AG20443 (cell line): ENCODE measurements around the gene HOGA1.
A peak's percentile ranks its signal among the peaks of the same experiment; 100 is the strongest.

ENCODE experiments used
- DNase-seq: peaks from one replicate; pipeline ENCODE4 v3.0.0; 2012; ENCODE audit warnings: low spot score, mixed read lengths

HOGA1 gene

GRCh38 chr10:97584060-97584797 is at the start of gene HOGA1:
TSS of gene HOGA1 (plus strand) at chr10:97584389. CDS start at chr10:97584704, 315 bp downstream.
- DNase-seq: peak; percentile 88

- DNase-seq: peak; percentile 60
Observed at GRCh38 chr10:97534746-97535367, 49.3 kb upstream of the HOGA1 start.

GRCh38 chr10:97537186-97537869 is 46.9 kb upstream of the HOGA1 start:
- DNase-seq: no peak

GRCh38 chr10:97538411-97538810 is 45.8 kb upstream of the HOGA1 start:
- DNase-seq: no peak

- no peak for DNase-seq
Observed at GRCh38 chr10:97538839-97539238, 45.4 kb upstream of the HOGA1 start.

GRCh38 chr10:97539523-97540200 is 44.5 kb upstream of the HOGA1 start:
- peak; percentile 82 for DNase-seq

- DNase-seq: no peak
Observed at GRCh38 chr10:97540669-97541500, 43.3 kb upstream of the HOGA1 start.

- peak; percentile 84 for DNase-seq
Observed at GRCh38 chr10:97542169-97543024, 41.8 kb upstream of the HOGA1 start.

GRCh38 chr10:97543025-97543546 is 41.1 kb upstream of the HOGA1 start:
- peak; percentile 95 for DNase-seq

GRCh38 chr10:97546456-97547270 is 37.5 kb upstream of the HOGA1 start:
- no peak for DNase-seq

GRCh38 chr10:97547271-97547600 is 37.0 kb upstream of the HOGA1 start:
- DNase-seq: no peak

GRCh38 chr10:97547962-97548361 is 36.2 kb upstream of the HOGA1 start:
- no peak for DNase-seq

GRCh38 chr10:97548828-97549455 is 35.2 kb upstream of the HOGA1 start:
- no peak for DNase-seq

GRCh38 chr10:97549587-97550322 is 34.4 kb upstream of the HOGA1 start:
- peak; percentile 41 for DNase-seq

- no peak for DNase-seq
Observed at GRCh38 chr10:97550336-97551149, 33.6 kb upstream of the HOGA1 start.

- DNase-seq: no peak
Observed at GRCh38 chr10:97551271-97551670, 32.9 kb upstream of the HOGA1 start.

- peak; percentile 85 for DNase-seq
Observed at GRCh38 chr10:97553575-97554031, 30.6 kb upstream of the HOGA1 start.
